Stimulated activated effector memory CD8-positive, alpha-beta T cell treated with anti-CD3 and anti-CD28 coated beads, Interleukin-12 subunit alpha, Interleukin-12 subunit beta, amount 100 ng/mL, for 72 hours (primary cell): ENCODE results near the gene TNPO1.

Experiments used
- ATAC-seq: fragments of 150-1000 bp; cut with Tn5 transposase; 2 replicates; pipeline ENCODE4 v1.10.0; 2021
- DNase-seq, 2 donors: peaks; one replicate each; pipeline ENCODE4 v3.0.0; 2021 to 2022; ENCODE audit warnings: low spot score in 2 of 2
- H3K27ac Mint-ChIP-seq: one replicate; pipeline ENCODE4 v1.8.0; 2022; ENCODE audit warnings: mild to moderate bottlenecking, mixed read lengths
- H3K36me3 Mint-ChIP-seq: one replicate; pipeline ENCODE4 v1.8.0; 2022; ENCODE audit warnings: mild to moderate bottlenecking, mixed read lengths
- H3K4me1 Mint-ChIP-seq: one replicate; pipeline ENCODE4 v1.8.0; 2022; ENCODE audit warnings: mixed read lengths
- H3K4me3 Mint-ChIP-seq: one replicate; pipeline ENCODE4 v1.8.0; 2022; ENCODE audit warnings: mild to moderate bottlenecking, mixed read lengths
- H3K9me3 Mint-ChIP-seq: one replicate; pipeline ENCODE4 v1.8.0; 2022; ENCODE audit warnings: mixed read lengths

Gene TNPO1

GRCh38 chr5:72840041-72840440 lies 23.6 kb downstream of the TNPO1 start:
- no peak for ATAC-seq
- Mint-ChIP-seq H3K9me3 (no peaks in the 10 kb centered on the region), H3K36me3 (no peaks in the 10 kb centered on the region), H3K4me1 (peaks cover 8% of the 10 kb centered on the region), H3K27ac (no peak overlapping the region), H3K4me3 (no peak overlapping the region)
- DNase-seq: no peak

- DNase-seq (no peak), ATAC-seq (no peak)
- Mint-ChIP-seq H3K9me3 (no peaks in the 10 kb centered on the region), H3K4me1 (peaks cover 8% of the 10 kb centered on the region), H3K36me3 (no peaks in the 10 kb centered on the region), H3K27ac (no peak overlapping the region), H3K4me3 (no peak overlapping the region)
Measured at GRCh38 chr5:72841756-72842535, 25.5 kb downstream of the TNPO1 start.

- H3K27ac Mint-ChIP-seq: no peak overlapping the region
- ATAC-seq: peak; percentile 98
- H3K36me3 Mint-ChIP-seq: peaks cover 1% of the 10 kb centered on the region
- H3K4me1 Mint-ChIP-seq: peaks cover 10% of the 10 kb centered on the region
- no peak for DNase-seq
- no peaks in the 10 kb centered on the region for H3K9me3 Mint-ChIP-seq
- no peak overlapping the region for H3K4me3 Mint-ChIP-seq
Measured at GRCh38 chr5:72842816-72843215, 26.4 kb downstream of the TNPO1 start.

- H3K27ac Mint-ChIP-seq: no peak overlapping the region
- H3K9me3 Mint-ChIP-seq: no peaks in the 10 kb centered on the region
- ATAC-seq (no peak), DNase-seq (no peak)
- H3K4me1 Mint-ChIP-seq: peaks cover 14% of the 10 kb centered on the region
- H3K36me3 Mint-ChIP-seq: peaks cover 12% of the 10 kb centered on the region
- no peak overlapping the region for H3K4me3 Mint-ChIP-seq
Measured at GRCh38 chr5:72844218-72844603, 27.8 kb downstream of the TNPO1 start.

- ATAC-seq (no peak), DNase-seq (no peak)
- H3K36me3 Mint-ChIP-seq: peaks cover 27% of the 10 kb centered on the region
- H3K27ac Mint-ChIP-seq: no peak overlapping the region
- no peak overlapping the region for H3K4me3 Mint-ChIP-seq
- no peaks in the 10 kb centered on the region for H3K9me3 Mint-ChIP-seq
- peaks cover 26% of the 10 kb centered on the region for H3K4me1 Mint-ChIP-seq
Measured at GRCh38 chr5:72845889-72846288, 29.4 kb downstream of the TNPO1 start.

GRCh38 chr5:72846483-72846882 lies 30.0 kb downstream of the TNPO1 start:
- H3K36me3 Mint-ChIP-seq: peaks cover 33% of the 10 kb centered on the region
- ATAC-seq (no peak), DNase-seq (no peak)
- H3K4me1 Mint-ChIP-seq: peaks cover 26% of the 10 kb centered on the region
- H3K9me3 Mint-ChIP-seq: no peaks in the 10 kb centered on the region
- no peak overlapping the region for H3K27ac Mint-ChIP-seq
- H3K4me3 Mint-ChIP-seq: peak overlapping the region; percentile 26

GRCh38 chr5:72847439-72847838 lies 31.0 kb downstream of the TNPO1 start:
- Mint-ChIP-seq H3K4me3 (peak overlapping the region; percentile 93), H3K9me3 (no peaks in the 10 kb centered on the region), H3K27ac (peak overlapping the region; percentile 97), H3K4me1 (peaks cover 26% of the 10 kb centered on the region), H3K36me3 (peaks cover 43% of the 10 kb centered on the region)
- ATAC-seq (no peak), DNase-seq (no peak)

GRCh38 chr5:72847989-72848473 lies 31.6 kb downstream of the TNPO1 start:
- Mint-ChIP-seq H3K4me3 (peak overlapping the region; percentile 93), H3K9me3 (no peaks in the 10 kb centered on the region), H3K4me1 (peaks cover 21% of the 10 kb centered on the region), H3K27ac (peak overlapping the region; percentile 97), H3K36me3 (peaks cover 49% of the 10 kb centered on the region)
- DNase-seq (peak; percentile 74 to 91), ATAC-seq (peak; percentile 93)

- Mint-ChIP-seq H3K4me1 (peaks cover 26% of the 10 kb centered on the region), H3K27ac (peak overlapping the region; percentile 97), H3K36me3 (peaks cover 56% of the 10 kb centered on the region), H3K4me3 (peak overlapping the region; percentile 93), H3K9me3 (no peaks in the 10 kb centered on the region)
- peak; percentile 69 for ATAC-seq
- peak; percentile 45 to 74 for DNase-seq
Measured at GRCh38 chr5:72848474-72849428, 32.3 kb downstream of the TNPO1 start.

- DNase-seq (no peak), ATAC-seq (no peak)
- peak overlapping the region; percentile 93 for H3K4me3 Mint-ChIP-seq
- H3K27ac Mint-ChIP-seq: peak overlapping the region; percentile 85
- H3K4me1 Mint-ChIP-seq: peaks cover 32% of the 10 kb centered on the region
- H3K9me3 Mint-ChIP-seq: no peaks in the 10 kb centered on the region
- peaks cover 64% of the 10 kb centered on the region for H3K36me3 Mint-ChIP-seq
Measured at GRCh38 chr5:72849546-72849945, 33.1 kb downstream of the TNPO1 start.

- no peak for DNase-seq
- H3K27ac Mint-ChIP-seq: no peak overlapping the region
Measured at GRCh38 chr5:72850113-72850512, 33.7 kb downstream of the TNPO1 start.

GRCh38 chr5:72852356-72852755 lies 35.9 kb downstream of the TNPO1 start:
- ATAC-seq (no peak), DNase-seq (no peak)
- Mint-ChIP-seq H3K4me1 (peaks cover 42% of the 10 kb centered on the region), H3K27ac (no peak overlapping the region), H3K4me3 (no peak overlapping the region), H3K36me3 (peaks cover 92% of the 10 kb centered on the region), H3K9me3 (no peaks in the 10 kb centered on the region)

More at GRCh38 chr5:72850113-72850512, 33.7 kb downstream of the TNPO1 start:
- peaks cover 70% of the 10 kb centered on the region for H3K36me3 Mint-ChIP-seq
- H3K9me3 Mint-ChIP-seq: no peaks in the 10 kb centered on the region
- H3K4me1 Mint-ChIP-seq: peaks cover 32% of the 10 kb centered on the region
- ATAC-seq: no peak
- H3K4me3 Mint-ChIP-seq: peak overlapping the region; percentile 93

GRCh38 chr5:72854419-72854818 lies 38.0 kb downstream of the TNPO1 start:
- Mint-ChIP-seq H3K4me3 (no peak overlapping the region), H3K9me3 (no peaks in the 10 kb centered on the region), H3K27ac (no peak overlapping the region), H3K36me3 (peaks cover 99% of the 10 kb centered on the region), H3K4me1 (peaks cover 40% of the 10 kb centered on the region)
- DNase-seq: no peak
- no peak for ATAC-seq

GRCh38 chr5:72855821-72856220 lies 39.4 kb downstream of the TNPO1 start:
- Mint-ChIP-seq H3K4me3 (no peak overlapping the region), H3K36me3 (peaks cover 100% of the 10 kb centered on the region), H3K9me3 (no peaks in the 10 kb centered on the region), H3K4me1 (peaks cover 36% of the 10 kb centered on the region), H3K27ac (peak overlapping the region; percentile 40)
- DNase-seq: no peak
- no peak for ATAC-seq

- H3K9me3 Mint-ChIP-seq: no peaks in the 10 kb centered on the region
- no peak overlapping the region for H3K4me3 Mint-ChIP-seq
- no peak for ATAC-seq
- DNase-seq: no peak
- H3K36me3 Mint-ChIP-seq: peaks cover 100% of the 10 kb centered on the region
- H3K27ac Mint-ChIP-seq: peak overlapping the region; percentile 41
- peaks cover 36% of the 10 kb centered on the region for H3K4me1 Mint-ChIP-seq
Measured at GRCh38 chr5:72857396-72857795, 40.9 kb downstream of the TNPO1 start.
